ENCODE results near the gene TCP1.
"Not testable (repeated sequence)": the region's sequence is repeated elsewhere in the genome, so short reads cannot be mapped to it uniquely, and the experiment has no call there.

TCP1 gene

DNA sequence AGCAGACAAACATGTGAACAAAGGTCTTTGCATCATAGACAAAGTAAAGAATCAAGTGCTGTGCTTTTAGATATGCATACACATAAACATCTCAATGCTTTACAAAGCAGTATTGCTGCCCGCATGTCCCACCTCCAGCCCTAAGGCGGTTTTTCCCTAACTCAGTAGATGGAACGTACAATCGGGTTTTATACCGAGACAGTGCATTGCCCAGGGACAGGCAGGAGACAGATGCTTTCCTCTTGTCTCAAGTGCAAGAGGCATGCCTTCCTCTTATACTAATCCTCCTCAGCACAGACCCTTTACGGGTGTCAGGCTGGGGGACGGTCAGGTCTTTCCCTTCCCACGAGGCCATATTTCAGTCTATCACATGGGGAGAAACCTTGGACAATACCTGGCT lies 5.6 kb upstream of the TCP1 start:
- not testable (repeated sequence) for H3K9ac ChIP-seq (ENCODE audit: low read depth, low read length); H3K9me3 ChIP-seq (ENCODE audit: insufficient read depth, low read depth, low read length); H3K4me3 ChIP-seq (ENCODE audit: low read length); H3K4me1 ChIP-seq (ENCODE audit: insufficient read depth, low read length); H3K27me3 ChIP-seq (ENCODE audit: insufficient read depth, low read length)
- Histone ChIP-seq H3K36me3 (ENCODE audit: insufficient read depth, low read length) (peaks cover 65% of the 10 kb centered on the region), H3K27ac (ENCODE audit: low read depth, low read length) (peak overlapping the region; percentile 58; the same call in 1 of the 2 replicates)
- 80% methylated on average over 8 of the region's 8 CpGs for WGBS

- H3K27me3 ChIP-seq (ENCODE audit: insufficient read depth, low read length), result no peaks in the 10 kb centered on the region
- H3K4me3 ChIP-seq (ENCODE audit: low read length), result peak overlapping the region; percentile 72
- 19% methylated on average over 18 of the region's 18 CpGs for whole genome bisulfite sequencing
- no peaks in the 10 kb centered on the region for H3K9me3 ChIP-seq (ENCODE audit: insufficient read depth, low read depth, low read length)
- H3K9ac ChIP-seq (ENCODE audit: low read depth, low read length), result peak overlapping the region; percentile 89
- peaks cover 15% of the 10 kb centered on the region for H3K4me1 ChIP-seq (ENCODE audit: insufficient read depth, low read length)
- peak overlapping the region; percentile 89 for H3K27ac ChIP-seq (ENCODE audit: low read depth, low read length)
- peaks cover 58% of the 10 kb centered on the region for H3K36me3 ChIP-seq (ENCODE audit: insufficient read depth, low read length)
Observed at GRCh38 chr6:159790956-159791598, 1.7 kb upstream of the TCP1 start.

DNA sequence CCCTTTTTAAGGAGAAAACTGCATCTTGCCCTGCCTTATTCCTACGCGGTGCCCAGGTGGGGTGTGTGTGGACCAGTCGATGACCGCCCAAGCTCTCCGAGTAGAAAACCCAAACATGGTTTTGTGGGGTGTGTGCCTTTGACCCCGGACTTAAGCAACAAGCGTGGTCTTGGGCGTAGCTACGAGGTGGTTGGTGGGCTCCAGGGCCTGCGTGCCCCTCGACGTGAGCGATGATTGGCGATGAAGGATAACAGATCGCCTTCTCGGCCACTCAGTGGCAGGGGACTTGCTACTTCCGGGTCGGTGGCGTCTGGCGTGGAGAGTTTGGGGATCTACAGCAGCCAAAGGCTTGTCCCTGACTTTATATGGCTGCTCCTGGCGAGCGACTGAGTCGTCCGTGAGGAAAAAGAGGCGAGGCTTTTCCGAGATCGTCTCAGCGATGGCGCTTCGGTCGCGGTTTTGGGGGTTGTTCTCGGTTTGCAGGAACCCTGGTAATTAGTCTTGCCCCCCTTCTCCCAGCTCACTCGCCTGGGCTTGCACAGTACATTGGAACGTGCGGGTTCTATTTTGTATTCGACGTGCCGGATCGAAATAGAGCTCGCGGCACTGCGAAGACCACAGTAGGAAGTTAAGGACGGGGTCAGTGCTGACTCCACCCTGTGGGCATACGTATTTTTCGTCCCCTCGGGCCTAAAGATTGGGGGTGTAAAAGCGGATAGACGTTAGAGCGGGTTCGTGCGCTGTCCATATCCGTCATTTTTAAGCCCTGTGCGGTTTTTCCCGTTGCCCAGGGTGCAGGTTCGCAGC lies 950 bp upstream of the TCP1 start, which contains the start of gene MRPL18:
Gene MRPL18 (plus strand): TSS at position 319 of the 807 bp plus-strand sequence. CDS start 121 bp downstream, at position 440.
- H3K4me1 ChIP-seq (ENCODE audit: insufficient read depth, low read length), result peaks cover 15% of the 10 kb centered on the region
- under 1% methylated on average over 56 of the region's 56 CpGs for WGBS
- H3K9me3 ChIP-seq (ENCODE audit: insufficient read depth, low read depth, low read length), result no peaks in the 10 kb centered on the region
- peaks cover 58% of the 10 kb centered on the region for H3K36me3 ChIP-seq (ENCODE audit: insufficient read depth, low read length)
- H3K27me3 ChIP-seq (ENCODE audit: insufficient read depth, low read length), result no peaks in the 10 kb centered on the region
- peak within 1 kb of the TSS; percentile 72 for H3K4me3 ChIP-seq (ENCODE audit: low read length)
- H3K27ac ChIP-seq (ENCODE audit: low read depth, low read length), result peak within 1 kb of the TSS; percentile 92
- H3K9ac ChIP-seq (ENCODE audit: low read depth, low read length), result peak within 1 kb of the TSS; percentile 92

DNA sequence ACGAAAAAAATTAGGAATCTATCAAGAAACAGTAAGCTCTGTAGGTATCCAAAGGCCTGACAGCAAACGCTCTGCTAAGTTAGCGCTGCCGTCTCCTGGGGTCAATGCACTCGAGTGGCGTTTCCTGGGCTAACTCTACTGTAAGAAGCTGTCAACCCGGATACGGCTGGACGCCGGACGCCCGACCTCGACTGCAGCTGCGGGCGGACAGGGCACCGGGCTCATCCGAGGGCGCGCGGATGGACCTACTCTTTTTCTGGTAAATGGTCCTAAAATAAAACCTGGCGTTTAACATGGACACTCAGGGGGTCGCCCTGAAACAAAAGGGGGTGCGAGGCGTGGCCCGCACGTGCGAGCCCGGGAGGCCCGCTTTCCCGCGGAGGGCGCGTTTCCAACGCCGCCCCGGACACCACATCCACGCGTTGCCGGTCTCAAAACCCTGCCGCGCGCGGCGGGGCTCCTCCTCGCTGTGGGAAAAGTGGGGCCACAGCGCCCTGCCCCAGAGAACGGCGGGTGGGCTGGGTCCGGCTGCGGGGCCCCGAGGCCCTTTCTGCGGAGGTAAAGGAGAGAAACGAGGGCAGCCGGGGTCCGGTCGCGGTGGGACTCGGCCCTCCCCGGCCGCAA lies 537 bp downstream of the TCP1 start:
- H3K27ac ChIP-seq (ENCODE audit: low read depth, low read length), result peak overlapping the region; percentile 79
- H3K4me3 ChIP-seq (ENCODE audit: low read length), result peak overlapping the region; percentile 72
- peaks cover 15% of the 10 kb centered on the region for H3K4me1 ChIP-seq (ENCODE audit: insufficient read depth, low read length)
- H3K27me3 ChIP-seq (ENCODE audit: insufficient read depth, low read length), result no peaks in the 10 kb centered on the region
- WGBS, result 1% methylated on average over 60 of the region's 60 CpGs
- no peaks in the 10 kb centered on the region for H3K9me3 ChIP-seq (ENCODE audit: insufficient read depth, low read depth, low read length)
- H3K9ac ChIP-seq (ENCODE audit: low read depth, low read length), result peak overlapping the region; percentile 92
- peaks cover 63% of the 10 kb centered on the region for H3K36me3 ChIP-seq (ENCODE audit: insufficient read depth, low read length)

- H3K9me3 ChIP-seq (ENCODE audit: insufficient read depth, low read depth, low read length), result no peaks in the 10 kb centered on the region
- peaks cover 15% of the 10 kb centered on the region for H3K4me1 ChIP-seq (ENCODE audit: insufficient read depth, low read length)
- no peak overlapping the region for H3K27ac ChIP-seq (ENCODE audit: low read depth, low read length)
- 31% methylated on average over 13 of the region's 15 CpGs for WGBS
- peaks cover 64% of the 10 kb centered on the region for H3K36me3 ChIP-seq (ENCODE audit: insufficient read depth, low read length)
- no peaks in the 10 kb centered on the region for H3K27me3 ChIP-seq (ENCODE audit: insufficient read depth, low read length)
- peak overlapping the region; percentile 92 for H3K9ac ChIP-seq (ENCODE audit: low read depth, low read length)
- peak overlapping the region; percentile 72 for H3K4me3 ChIP-seq (ENCODE audit: low read length)
Observed at GRCh38 chr6:159788276-159788675, 1.1 kb downstream of the TCP1 start.

DNA sequence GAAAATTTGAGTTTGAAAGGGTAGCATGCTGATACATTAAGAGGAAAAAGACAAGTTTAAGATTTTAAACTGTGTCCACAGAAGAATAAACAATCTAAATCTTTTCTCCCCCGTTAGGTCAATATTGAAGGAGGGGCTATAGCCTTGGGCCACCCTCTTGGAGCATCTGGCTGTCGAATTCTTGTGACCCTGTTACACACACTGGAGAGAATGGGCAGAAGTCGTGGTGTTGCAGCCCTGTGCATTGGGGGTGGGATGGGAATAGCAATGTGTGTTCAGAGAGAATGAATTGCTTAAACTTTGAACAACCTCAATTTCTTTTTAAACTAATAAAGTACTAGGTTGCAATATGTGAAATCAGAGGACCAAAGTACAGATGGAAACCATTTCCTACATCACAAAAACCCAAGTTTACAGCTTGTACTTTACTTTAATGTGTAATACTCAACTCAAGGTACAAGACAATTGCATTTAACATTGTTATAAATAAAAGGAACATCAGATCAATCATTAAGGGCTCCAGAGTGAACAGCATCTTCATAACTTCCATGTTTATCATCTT lies 10.8 kb downstream of the TCP1 start:
- Histone ChIP-seq H3K27ac (ENCODE audit: low read depth, low read length) (no peak overlapping the region), H3K4me1 (ENCODE audit: insufficient read depth, low read length) (no peaks in the 10 kb centered on the region), H3K4me3 (ENCODE audit: low read length) (no peak overlapping the region), H3K36me3 (ENCODE audit: insufficient read depth, low read length) (peaks cover 100% of the 10 kb centered on the region), H3K9me3 (ENCODE audit: insufficient read depth, low read depth, low read length) (no peaks in the 10 kb centered on the region), H3K9ac (ENCODE audit: low read depth, low read length) (no peak overlapping the region), H3K27me3 (ENCODE audit: insufficient read depth, low read length) (no peaks in the 10 kb centered on the region)
- WGBS, result 88% methylated on average over 3 of the region's 3 CpGs

- WGBS, result 96% methylated on average over 1 of the region's 1 CpG
- Histone ChIP-seq H3K4me3 (ENCODE audit: low read length) (no peak overlapping the region), H3K36me3 (ENCODE audit: insufficient read depth, low read length) (peaks cover 100% of the 10 kb centered on the region)
Observed at GRCh38 chr6:159778131-159778530, 11.3 kb downstream of the TCP1 start.

DNA sequence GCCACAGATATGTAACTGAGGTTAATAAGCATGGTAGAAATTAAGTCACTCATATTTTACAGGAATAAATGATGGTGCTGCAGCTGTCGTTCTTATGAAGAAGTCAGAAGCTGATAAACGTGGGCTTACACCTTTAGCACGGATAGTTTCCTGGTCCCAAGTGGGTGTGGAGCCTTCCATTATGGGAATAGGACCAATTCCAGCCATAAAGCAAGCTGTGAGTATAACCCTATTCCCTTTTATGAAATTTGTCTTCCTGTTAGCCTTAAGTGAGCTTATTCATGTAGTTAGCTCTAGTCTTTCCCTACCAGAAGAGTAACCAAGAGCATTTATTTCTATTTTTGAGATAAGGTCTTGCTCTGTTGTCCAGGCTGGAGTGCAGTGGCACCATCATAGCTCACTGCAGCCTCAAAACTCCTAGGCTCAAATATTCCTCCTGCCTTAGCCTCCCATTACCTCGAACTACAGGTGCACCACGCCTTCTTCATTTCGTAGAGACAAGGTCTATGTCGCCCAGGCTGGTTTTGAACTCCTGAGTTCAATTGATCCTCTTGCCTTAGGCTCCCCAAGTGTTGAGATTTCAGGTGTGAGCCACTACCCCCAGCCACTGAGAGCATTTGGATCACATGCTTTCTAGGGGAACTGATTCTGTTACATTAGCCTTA lies 12.0 kb downstream of the TCP1 start:
- no peak overlapping the region for H3K27ac ChIP-seq (ENCODE audit: low read depth, low read length)
- H3K9me3 ChIP-seq (ENCODE audit: insufficient read depth, low read depth, low read length), result no peaks in the 10 kb centered on the region
- H3K27me3 ChIP-seq (ENCODE audit: insufficient read depth, low read length), result no peaks in the 10 kb centered on the region
- no peak overlapping the region for H3K4me3 ChIP-seq (ENCODE audit: low read length)
- H3K36me3 ChIP-seq (ENCODE audit: insufficient read depth, low read length), result peaks cover 100% of the 10 kb centered on the region
- WGBS, result 98% methylated on average over 7 of the region's 7 CpGs
- no peak overlapping the region for H3K9ac ChIP-seq (ENCODE audit: low read depth, low read length)
- H3K4me1 ChIP-seq (ENCODE audit: insufficient read depth, low read length), result no peaks in the 10 kb centered on the region

More at GRCh38 chr6:159778131-159778530, 11.3 kb downstream of the TCP1 start:
- no peaks in the 10 kb centered on the region for H3K27me3 ChIP-seq (ENCODE audit: insufficient read depth, low read length)
- H3K4me1 ChIP-seq (ENCODE audit: insufficient read depth, low read length), result no peaks in the 10 kb centered on the region
- H3K9me3 ChIP-seq (ENCODE audit: insufficient read depth, low read depth, low read length), result no peaks in the 10 kb centered on the region
- H3K27ac ChIP-seq (ENCODE audit: low read depth, low read length), result no peak overlapping the region
- H3K9ac ChIP-seq (ENCODE audit: low read depth, low read length), result no peak overlapping the region

- peaks cover 98% of the 10 kb centered on the region for H3K36me3 ChIP-seq (ENCODE audit: insufficient read depth, low read length)
Observed at GRCh38 chr6:159772196-159772595, 17.2 kb downstream of the TCP1 start.

DNA sequence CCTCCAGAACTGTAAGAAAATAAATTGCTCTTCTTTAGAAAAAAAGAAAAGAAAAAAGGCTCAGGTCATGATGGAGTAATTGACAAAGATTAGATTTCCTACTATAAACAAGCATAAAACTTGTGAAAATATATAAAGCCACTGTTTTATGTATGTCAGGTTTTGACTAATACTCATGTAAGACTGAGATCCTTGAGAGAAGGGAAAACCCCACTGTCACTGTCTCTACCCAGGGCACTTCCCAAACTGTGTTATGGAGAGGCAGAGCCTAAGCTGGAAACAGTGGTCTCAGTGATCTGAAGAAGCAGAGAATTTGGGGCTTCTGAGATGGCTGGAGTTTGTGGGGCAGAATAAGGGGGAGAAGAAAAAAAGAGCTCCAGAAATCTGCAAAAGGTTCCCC lies 19.9 kb downstream of the TCP1 start:
- no peak overlapping the region for H3K27ac ChIP-seq (ENCODE audit: low read depth, low read length)
- no peak overlapping the region for H3K4me3 ChIP-seq (ENCODE audit: low read length)
- no peak overlapping the region for H3K9ac ChIP-seq (ENCODE audit: low read depth, low read length)
- peaks cover 94% of the 10 kb centered on the region for H3K36me3 ChIP-seq (ENCODE audit: insufficient read depth, low read length)
- no peaks in the 10 kb centered on the region for H3K4me1 ChIP-seq (ENCODE audit: insufficient read depth, low read length)
- H3K9me3 ChIP-seq (ENCODE audit: insufficient read depth, low read depth, low read length), result peaks cover 6% of the 10 kb centered on the region; the same call in 1 of the 2 replicates
- H3K27me3 ChIP-seq (ENCODE audit: insufficient read depth, low read length), result no peaks in the 10 kb centered on the region

More at GRCh38 chr6:159772196-159772595, 17.2 kb downstream of the TCP1 start:
- no peak overlapping the region for H3K4me3 ChIP-seq (ENCODE audit: low read length)
- peaks cover 6% of the 10 kb centered on the region; the same call in 1 of the 2 replicates for H3K9me3 ChIP-seq (ENCODE audit: insufficient read depth, low read depth, low read length)
- WGBS, result no CpG with 5 or more reads among the region's 1 CpG
- H3K4me1 ChIP-seq (ENCODE audit: insufficient read depth, low read length), result no peaks in the 10 kb centered on the region
- H3K27ac ChIP-seq (ENCODE audit: low read depth, low read length), result no peak overlapping the region
- no peaks in the 10 kb centered on the region for H3K27me3 ChIP-seq (ENCODE audit: insufficient read depth, low read length)
- no peak overlapping the region for H3K9ac ChIP-seq (ENCODE audit: low read depth, low read length)

Measured in HUES64 (cell line).